ENCODE results near the gene CHRNG. TPM values are rescaled to one million over a fixed set of nuclear protein-coding genes. Genes with fewer than 3 reads are reported as not detected.

CHRNG gene
- total and polyA plus RNA-seq, 2 experiments from 2014 or later = not detected

DNA sequence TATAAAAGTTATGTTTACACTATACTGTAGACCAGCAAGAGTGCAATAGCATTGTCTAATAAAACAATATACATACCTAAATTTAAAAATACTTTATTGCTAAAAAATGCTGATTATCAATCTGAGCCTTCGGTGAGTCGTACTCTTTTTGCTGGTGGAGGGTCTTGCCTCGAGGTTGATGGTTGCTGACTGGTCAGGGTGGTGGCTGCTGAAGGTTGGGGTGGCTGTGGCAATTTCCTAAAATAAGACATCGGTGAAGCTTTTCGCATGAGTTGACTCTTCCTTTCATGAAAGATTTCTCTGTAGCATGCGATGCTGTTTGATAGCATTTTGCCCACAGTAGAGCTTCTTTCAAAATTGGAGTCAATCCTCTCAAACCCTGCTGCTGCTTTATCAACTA is 8.5 kb downstream of the CHRNG start:
- 98% methylated on average over 6 of the region's 6 CpGs for WGBS (ENCODE audit: low lambda C conversion rate, missing lambda C conversion rate)
- no peak overlapping the region for H3K4me2 ChIP-seq
- TF ChIP-seq EZH2 (IDR thresholded peaks at IDR 0.05; ENCODE audit: borderline replicate concordance) = no peak
- TF ChIP-seq, protein P1, sequence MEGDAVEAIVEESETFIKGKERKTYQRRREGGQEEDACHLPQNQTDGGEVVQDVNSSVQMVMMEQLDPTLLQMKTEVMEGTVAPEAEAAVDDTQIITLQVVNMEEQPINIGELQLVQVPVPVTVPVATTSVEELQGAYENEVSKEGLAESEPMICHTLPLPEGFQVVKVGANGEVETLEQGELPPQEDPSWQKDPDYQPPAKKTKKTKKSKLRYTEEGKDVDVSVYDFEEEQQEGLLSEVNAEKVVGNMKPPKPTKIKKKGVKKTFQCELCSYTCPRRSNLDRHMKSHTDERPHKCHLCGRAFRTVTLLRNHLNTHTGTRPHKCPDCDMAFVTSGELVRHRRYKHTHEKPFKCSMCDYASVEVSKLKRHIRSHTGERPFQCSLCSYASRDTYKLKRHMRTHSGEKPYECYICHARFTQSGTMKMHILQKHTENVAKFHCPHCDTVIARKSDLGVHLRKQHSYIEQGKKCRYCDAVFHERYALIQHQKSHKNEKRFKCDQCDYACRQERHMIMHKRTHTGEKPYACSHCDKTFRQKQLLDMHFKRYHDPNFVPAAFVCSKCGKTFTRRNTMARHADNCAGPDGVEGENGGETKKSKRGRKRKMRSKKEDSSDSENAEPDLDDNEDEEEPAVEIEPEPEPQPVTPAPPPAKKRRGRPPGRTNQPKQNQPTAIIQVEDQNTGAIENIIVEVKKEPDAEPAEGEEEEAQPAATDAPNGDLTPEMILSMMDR (IDR thresholded peaks at IDR 0.05; ENCODE audit: poor library complexity) = no peak
- no peak for TF ChIP-seq EZH2phosphoT487 (IDR thresholded peaks at IDR 0.05; ENCODE audit: low read depth, severe bottlenecking, unreplicated experiment)
- H3K4me3 ChIP-seq = no peak overlapping the region
- H3K36me3 ChIP-seq (replicated peaks; ENCODE audit: insufficient read depth, low read depth) = no peaks in the 10 kb centered on the region
- no peak for DNase-seq (ENCODE audit: low spot score)
- no peaks in the 10 kb centered on the region for H3K27me3 ChIP-seq
- no peaks in the 10 kb centered on the region for H3K4me1 ChIP-seq (ENCODE audit: insufficient read depth)
- H2AFZ ChIP-seq = no peak overlapping the region
- peaks cover 56% of the 10 kb centered on the region for H3K79me2 ChIP-seq
- no peaks in the 10 kb centered on the region for H3K9me2 ChIP-seq (replicated peaks; ENCODE audit: insufficient read depth)
- no peaks in the 10 kb centered on the region for H3K9me3 ChIP-seq (ENCODE audit: low read depth)
- H4K20me1 ChIP-seq (ENCODE audit: insufficient read depth, poor library complexity, severe bottlenecking) = no peaks in the 10 kb centered on the region
- H3K27ac ChIP-seq = no peak overlapping the region

DNA sequence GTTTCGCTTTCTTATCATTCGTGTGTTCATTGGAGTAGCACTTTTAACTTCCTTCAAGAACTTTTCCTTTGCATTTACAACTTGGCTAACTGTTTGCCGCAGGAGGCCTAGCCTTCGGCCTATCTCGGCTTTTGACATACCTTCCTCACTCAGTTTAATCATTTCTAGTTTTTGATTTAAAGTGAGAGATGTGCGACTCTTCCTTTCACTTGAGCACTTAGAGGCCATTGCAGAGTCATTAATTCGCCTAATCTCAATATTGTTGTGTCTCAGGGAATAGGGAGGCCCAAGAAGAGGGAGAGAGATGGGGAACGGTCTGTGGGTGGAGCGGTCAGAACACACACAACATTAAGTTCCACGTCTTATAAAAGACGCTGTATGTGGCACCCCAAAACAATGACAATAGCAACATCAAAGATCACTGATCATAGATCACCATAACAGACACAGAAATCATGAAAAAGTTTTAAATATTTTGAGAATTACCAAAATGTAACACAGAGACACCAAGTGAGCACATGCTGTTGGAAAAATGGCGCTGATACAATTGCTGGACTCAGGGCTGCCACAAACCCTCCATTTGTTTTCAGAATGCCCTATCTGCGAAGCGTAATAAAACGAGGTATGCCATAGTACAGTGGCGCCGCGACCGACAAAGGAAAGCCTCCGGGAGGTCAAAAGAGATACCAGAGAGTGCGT is 10.3 kb downstream of the CHRNG start:
- WGBS (ENCODE audit: low lambda C conversion rate, missing lambda C conversion rate) = 30% methylated on average over 21 of the region's 21 CpGs
- Histone ChIP-seq H3K27me3 (no peaks in the 10 kb centered on the region), H3K27ac (peak overlapping the region; percentile 95), H3K79me2 (peaks cover 74% of the 10 kb centered on the region), H4K20me1 (ENCODE audit: insufficient read depth, poor library complexity, severe bottlenecking) (peaks cover 14% of the 10 kb centered on the region), H3K4me1 (ENCODE audit: insufficient read depth) (no peaks in the 10 kb centered on the region), H3K36me3 (replicated peaks; ENCODE audit: insufficient read depth, low read depth) (no peaks in the 10 kb centered on the region), H3K9me3 (ENCODE audit: low read depth) (no peaks in the 10 kb centered on the region), H2AFZ (peak overlapping the region; percentile 86), H3K4me2 (peak overlapping the region; percentile 80), H3K9me2 (replicated peaks; ENCODE audit: insufficient read depth) (no peaks in the 10 kb centered on the region), H3K4me3 (peak overlapping the region; percentile 51)
- no peak for DNase-seq (ENCODE audit: low spot score)
- TF ChIP-seq, protein P1 (IDR thresholded peaks at IDR 0.05; ENCODE audit: poor library complexity) = no peak
- TF ChIP-seq EZH2 (IDR thresholded peaks at IDR 0.05; ENCODE audit: borderline replicate concordance) (no peak), EZH2phosphoT487 (IDR thresholded peaks at IDR 0.05; ENCODE audit: low read depth, severe bottlenecking, unreplicated experiment) (no peak)

DNA sequence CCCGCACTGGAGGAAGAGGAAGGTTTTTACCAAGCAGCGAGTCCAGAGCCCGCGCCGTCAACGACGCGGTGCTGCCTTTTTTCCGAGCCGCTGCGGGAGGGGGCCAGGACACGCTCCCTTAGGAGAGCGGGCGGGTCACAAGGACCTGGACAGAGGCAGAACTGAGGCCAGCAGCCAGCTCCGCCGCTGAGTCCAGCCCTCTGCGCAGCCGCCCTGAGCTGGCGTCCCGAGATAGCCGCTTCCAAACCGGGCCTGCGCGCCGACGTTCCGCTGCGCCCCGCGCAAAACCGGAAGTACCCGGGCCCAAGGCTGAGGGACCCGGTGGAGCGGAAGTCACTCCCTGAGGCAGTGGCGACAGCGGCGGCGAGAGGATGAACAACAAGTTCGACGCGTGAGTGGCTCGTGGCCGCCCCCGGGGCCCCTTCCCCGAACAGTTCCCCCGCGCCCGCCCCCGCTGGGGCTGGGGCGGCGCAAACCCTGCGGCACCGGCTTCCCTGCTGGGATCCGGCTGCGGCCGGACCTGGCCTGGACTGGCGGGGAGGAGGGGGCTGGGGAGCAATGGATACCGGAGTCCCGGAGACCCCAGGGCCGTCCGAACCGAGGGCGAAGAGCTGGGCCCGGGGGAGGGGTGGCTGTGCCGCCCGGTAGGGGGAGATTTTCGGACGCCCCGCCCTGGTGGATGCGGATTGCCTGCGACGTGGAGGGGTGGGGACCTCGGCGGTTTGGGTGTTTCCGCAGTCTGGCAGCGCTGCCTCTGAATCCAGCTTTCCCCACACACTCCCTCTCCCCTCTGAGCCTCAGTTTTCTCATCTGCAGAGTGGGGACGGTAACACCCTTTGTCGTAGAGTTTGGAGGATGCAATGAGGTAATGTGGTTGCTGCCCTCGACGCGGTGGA is 11.1 kb downstream of the CHRNG start, which contains the start of the genes EIF4E2 and TIGD1:
Gene EIF4E2, plus strand, starts transcription at position 336 of the 896 bp plus-strand sequence. Its CDS starts 36 bp downstream, at position 372.
Gene TIGD1, minus strand, starts transcription at position 204 of the 896 bp plus-strand sequence. CDS start 675 bp downstream, outside the sequence.
- Histone ChIP-seq H3K36me3 (replicated peaks; ENCODE audit: insufficient read depth, low read depth) (no peaks in the 10 kb centered on the region), H3K79me2 (peaks cover 82% of the 10 kb centered on the region), H3K4me1 (ENCODE audit: insufficient read depth) (no peaks in the 10 kb centered on the region)

More for the DNA sequence above, 11.1 kb downstream of the CHRNG start, which contains the start of the genes EIF4E2 and TIGD1:
- H3K27ac ChIP-seq = peak within 1 kb of the TSS; percentile 95
- H3K4me3 ChIP-seq = peak within 1 kb of the TSS; percentile 51
- H3K9me3 ChIP-seq (ENCODE audit: low read depth) = no peaks in the 10 kb centered on the region
- H2AFZ ChIP-seq = peak within 1 kb of the TSS; percentile 86
- H3K27me3 ChIP-seq = no peaks in the 10 kb centered on the region
- no peak for TF ChIP-seq EZH2 (IDR thresholded peaks at IDR 0.05; ENCODE audit: borderline replicate concordance)
- TF ChIP-seq EZH2phosphoT487 (IDR thresholded peaks at IDR 0.05; ENCODE audit: low read depth, severe bottlenecking, unreplicated experiment) = no peak
- TF ChIP-seq, protein P1 (IDR thresholded peaks at IDR 0.05; ENCODE audit: poor library complexity) = no peak
- H3K4me2 ChIP-seq = peak within 1 kb of the TSS; percentile 89
- H4K20me1 ChIP-seq (ENCODE audit: insufficient read depth, poor library complexity, severe bottlenecking) = peaks cover 22% of the 10 kb centered on the region
- no peaks in the 10 kb centered on the region for H3K9me2 ChIP-seq (replicated peaks; ENCODE audit: insufficient read depth)
- DNase-seq (ENCODE audit: low spot score) = peak; percentile 97
- 2% methylated on average over 51 of the region's 81 CpGs for WGBS (ENCODE audit: low lambda C conversion rate, missing lambda C conversion rate)

All from hepatocyte (in vitro differentiated cells).